WTC11 (cell line): ENCODE results near the gene RITA1. TPM values are rescaled to one million over a fixed set of nuclear protein-coding genes. Genes with fewer than 3 reads are reported as not detected.

Experiments used
- ATAC-seq: fragments of 200-7000 bp; cut with Tn5 transposase; 2 replicates; pipeline ENCODE4 v1.10.0; 2021; ENCODE audit warnings: mild to moderate bottlenecking, moderate library complexity
- CTCF ChIA-PET: fragments of 300-600 bp; sonication (Branson Sonifier 250); formaldehyde crosslinking; loops from one replicate; lab custom pipeline; 2021; ENCODE audit warnings: antibody characterized with exemption; lab: Charles Lee
- POLR2A ChIA-PET: fragments of 350-600 bp; sonication (Branson Sonifier 250); formaldehyde crosslinking; loops from one replicate; lab custom pipeline; 2021; ENCODE audit warnings: antibody characterized with exemption; lab: Charles Lee
- DNase-seq: peaks from one replicate; pipeline ENCODE4 v3.0.0; 2021; ENCODE audit warnings: low spot score
- H3K27ac Mint-ChIP-seq: 2 replicates; pipeline ENCODE4 v1.8.0; 2021; ENCODE audit warnings: mixed read lengths
- H3K27me3 Mint-ChIP-seq: 2 replicates; pipeline ENCODE4 v1.8.0; 2021; ENCODE audit warnings: low read depth, mild to moderate bottlenecking, moderate library complexity, mixed read lengths
- H3K36me3 Mint-ChIP-seq: 2 replicates; pipeline ENCODE4 v1.8.0; 2021; ENCODE audit warnings: mixed read lengths
- H3K4me1 Mint-ChIP-seq: 2 replicates; pipeline ENCODE4 v1.8.0; 2022; ENCODE audit warnings: mixed read lengths
- H3K4me3 Mint-ChIP-seq: 2 replicates; pipeline ENCODE4 v1.8.0; 2021; ENCODE audit warnings: mild to moderate bottlenecking, moderate library complexity, mixed read lengths
- H3K9me3 Mint-ChIP-seq: 2 replicates; pipeline ENCODE4 v1.8.0; 2021; ENCODE audit warnings: mixed read lengths
- AR ChIP-seq: fragments of 250-450 bp; sonication (Bioruptor Pico); IDR thresholded peaks from 2 replicates; pipeline ENCODE4 v1.9.0; 2021; ENCODE audit warnings: mild to moderate bottlenecking
- ATF3 ChIP-seq: sonication (generic); formaldehyde crosslinking; conservative IDR thresholded peaks from 2 replicates; pipeline ENCODE4 v1.8.1; 2022; ENCODE audit warnings: mild to moderate bottlenecking, missing genetic modification reagents
- ATF6 ChIP-seq: sonication (generic); formaldehyde crosslinking; IDR thresholded peaks from 2 replicates; pipeline ENCODE4 v1.8.1; 2023; ENCODE audit warnings: mild to moderate bottlenecking, missing genetic modification reagents
- CTCF ChIP-seq: fragments of 200-600 bp; IDR thresholded peaks from 2 replicates; pipeline ENCODE4 v1.8.0; 2022; ENCODE audit warnings: antibody characterized with exemption
- EMX1 ChIP-seq: fragments of 250-450 bp; sonication (Bioruptor Pico); IDR thresholded peaks from 2 replicates; pipeline ENCODE4 v1.8.0; 2021; ENCODE audit warnings: mild to moderate bottlenecking
- ESRRA ChIP-seq: sonication (generic); formaldehyde crosslinking; IDR thresholded peaks from 2 replicates; pipeline ENCODE4 v1.8.1; 2022; ENCODE audit warnings: mild to moderate bottlenecking, missing genetic modification reagents, borderline replicate concordance
- GTF2I ChIP-seq: fragments of 250-450 bp; sonication (Bioruptor Pico); conservative IDR thresholded peaks from 2 replicates; pipeline ENCODE4 v1.4.0; 2021; ENCODE audit warnings: mild to moderate bottlenecking
- IRF1 ChIP-seq: sonication (generic); formaldehyde crosslinking; IDR thresholded peaks from 2 replicates; pipeline ENCODE4 v1.8.0; 2023; ENCODE audit warnings: missing genetic modification reagents
- IRF2 ChIP-seq: sonication (generic); formaldehyde crosslinking; IDR thresholded peaks from 2 replicates; pipeline ENCODE4 v1.8.0; 2022; ENCODE audit warnings: low read depth, missing genetic modification reagents, borderline replicate concordance
- MAX ChIP-seq: sonication (generic); formaldehyde crosslinking; IDR thresholded peaks from 2 replicates; pipeline ENCODE4 v1.8.0; 2022; ENCODE audit warnings: mild to moderate bottlenecking, missing genetic modification reagents
- MLX ChIP-seq: sonication (generic); formaldehyde crosslinking; IDR thresholded peaks from 2 replicates; pipeline ENCODE4 v1.8.1; 2023; ENCODE audit warnings: mild to moderate bottlenecking, missing genetic modification reagents, moderate library complexity
- NFYB ChIP-seq: sonication (generic); formaldehyde crosslinking; conservative IDR thresholded peaks from 2 replicates; pipeline ENCODE4 v1.8.0; 2022; ENCODE audit warnings: low read depth, missing genetic modification reagents
- NR2C2 ChIP-seq: sonication (generic); formaldehyde crosslinking; IDR thresholded peaks from 2 replicates; pipeline ENCODE4 v1.8.0; 2022; ENCODE audit warnings: mild to moderate bottlenecking, missing genetic modification reagents
- NR3C1 ChIP-seq: sonication (generic); formaldehyde crosslinking; conservative IDR thresholded peaks from 2 replicates; pipeline ENCODE4 v1.8.1; 2023; ENCODE audit warnings: low read depth, mild to moderate bottlenecking, missing genetic modification reagents
- OVOL2 ChIP-seq: fragments of 250-450 bp; sonication (Bioruptor Pico); IDR thresholded peaks from 2 replicates; pipeline ENCODE4 v1.9.0; 2021; ENCODE audit warnings: mild to moderate bottlenecking, borderline replicate concordance
- SOX15 ChIP-seq: fragments of 250-450 bp; sonication (Bioruptor Pico); IDR thresholded peaks from 2 replicates; pipeline ENCODE4 v1.9.0; 2021; ENCODE audit warnings: mild to moderate bottlenecking
- TEAD4 ChIP-seq: sonication (generic); formaldehyde crosslinking; IDR thresholded peaks from 2 replicates; pipeline ENCODE4 v1.8.0; 2022; ENCODE audit warnings: mild to moderate bottlenecking, missing genetic modification reagents
- USF1 ChIP-seq: sonication (generic); formaldehyde crosslinking; IDR thresholded peaks from 2 replicates; pipeline ENCODE4 v1.8.0; 2022; ENCODE audit warnings: mild to moderate bottlenecking, missing genetic modification reagents
- ZSCAN18 ChIP-seq: fragments of 250-450 bp; sonication (Bioruptor Pico); IDR thresholded peaks from 2 replicates; pipeline ENCODE4 v2.1.2; 2022; ENCODE audit warnings: mild to moderate bottlenecking, moderate library complexity
- total RNA-seq: library from RNA; stranded (reverse); gene quantifications from 3 replicates; pipeline ENCODE4 v1.2.3, GENCODE V29; 2021

RITA1 gene
- total RNA-seq, 1 experiment from 2014 or later: 29.3 TPM

GRCh38 chr12:113234483-113234882 is 49.0 kb downstream of the RITA1 start (continued):
- TF ChIP-seq IRF2 (CRISPR knock-in tag): no peak

- TF ChIP-seq MLX: no peak
- no peak for TF ChIP-seq SOX15 (CRISPR knock-in tag)
- no peak for TF ChIP-seq ESRRA (CRISPR knock-in tag)
- no peak for TF ChIP-seq NFYB
- TF ChIP-seq ZSCAN18 (CRISPR knock-in tag): no peak
- no peak for TF ChIP-seq NR2C2 (CRISPR knock-in tag)
- no peak for TF ChIP-seq GTF2I (CRISPR knock-in tag)
- no peak overlapping the region for H3K4me3 Mint-ChIP-seq
- no peak for DNase-seq
- ChIA-PET CTCF (interaction anchor here (0.8 to 1.4 kb wide), 2 partner anchors 14 to 190 kb away, joined by 3 read pairs; partner anchors contain the start of gene TPCN1), POLR2A (no interaction called here)
- H3K27ac Mint-ChIP-seq: no peak overlapping the region
- H3K27me3 Mint-ChIP-seq: no peaks in the 10 kb centered on the region
- peaks cover 48% of the 10 kb centered on the region for H3K4me1 Mint-ChIP-seq
- H3K36me3 Mint-ChIP-seq: peaks cover 39% of the 10 kb centered on the region
- no peak for ATAC-seq
- no peaks in the 10 kb centered on the region for H3K9me3 Mint-ChIP-seq
Measured at GRCh38 chr12:113235976-113236375, 50.5 kb downstream of the RITA1 start.

- no peak overlapping the region for H3K4me3 Mint-ChIP-seq
- no peak overlapping the region; the same call in 1 of the 2 replicates for H3K27ac Mint-ChIP-seq
- peaks cover 31% of the 10 kb centered on the region for H3K36me3 Mint-ChIP-seq
- no peaks in the 10 kb centered on the region for H3K9me3 Mint-ChIP-seq
- H3K4me1 Mint-ChIP-seq: peaks cover 50% of the 10 kb centered on the region
- DNase-seq: no peak
- no peak for TF ChIP-seq ATF3 (CRISPR knock-in tag)
- no peak for TF ChIP-seq NR3C1 (CRISPR knock-in tag)
- TF ChIP-seq GTF2I (CRISPR knock-in tag): no peak
- no peak for TF ChIP-seq MAX (CRISPR knock-in tag)
- no peak for TF ChIP-seq TEAD4 (CRISPR knock-in tag)
- TF ChIP-seq ATF6 (CRISPR knock-in tag): no peak
- no peak for TF ChIP-seq EMX1 (CRISPR knock-in tag)
- no peak for TF ChIP-seq OVOL2
- TF ChIP-seq USF1 (CRISPR knock-in tag): no peak
- no peak for TF ChIP-seq IRF1
- TF ChIP-seq CTCF: no peak
- TF ChIP-seq AR (CRISPR knock-in tag): no peak
- no peak for ATAC-seq
- ChIA-PET CTCF (interaction anchor here (0.7 to 1.4 kb wide), 4 partner anchors 15 to 189 kb away, joined by 3 read pairs; partner anchors contain the start of gene TPCN1), POLR2A (no interaction called here)
- no peaks in the 10 kb centered on the region for H3K27me3 Mint-ChIP-seq
Measured at GRCh38 chr12:113236539-113237399, 51.2 kb downstream of the RITA1 start.
